ENCODE data around the gene EXOC1.

The EXOC1 gene

GRCh38 chr4:55849724-55850123 lies 3.7 kb upstream of the EXOC1 start:
- peaks cover 5% of the 10 kb centered on the region for H3K9me3 Mint-ChIP-seq
- no peak for TF ChIP-seq CTCF (IDR thresholded peaks at IDR 0.05; ENCODE audit: unreplicated experiment in 3 of 3)
- H3K27ac Mint-ChIP-seq = no peak overlapping the region
- no peaks in the 10 kb centered on the region for H3K4me1 Mint-ChIP-seq
- H3K4me3 Mint-ChIP-seq = no peak overlapping the region
- no peaks in the 10 kb centered on the region for H3K36me3 Mint-ChIP-seq (ENCODE audit: low read depth)
- peaks cover 18% of the 10 kb centered on the region for H3K27me3 Mint-ChIP-seq (ENCODE audit: low read depth)

- Mint-ChIP-seq H3K4me1 (no peaks in the 10 kb centered on the region), H3K36me3 (ENCODE audit: low read depth) (no peaks in the 10 kb centered on the region), H3K4me3 (peak overlapping the region in 2 of 3 experiments; percentile 8 to 10), H3K9me3 (peaks cover 5% of the 10 kb centered on the region), H3K27ac (no peak overlapping the region), H3K27me3 (ENCODE audit: low read depth) (peaks cover 18% of the 10 kb centered on the region)
- TF ChIP-seq CTCF (IDR thresholded peaks at IDR 0.05; ENCODE audit: unreplicated experiment in 3 of 3) = no peak
These were observed 1.6 kb upstream of the EXOC1 start for GRCh38 chr4:55851885-55852284.

GRCh38 chr4:55854129-55854528 lies 681 bp downstream of the EXOC1 start:
- H3K27me3 Mint-ChIP-seq (ENCODE audit: low read depth) = peaks cover 18% of the 10 kb centered on the region

GRCh38 chr4:55857586-55857985 lies 4.1 kb downstream of the EXOC1 start:
- peaks cover 5% of the 10 kb centered on the region for H3K27me3 Mint-ChIP-seq (ENCODE audit: low read depth)
- H3K9me3 Mint-ChIP-seq = peaks cover 5% of the 10 kb centered on the region
- H3K36me3 Mint-ChIP-seq (ENCODE audit: low read depth) = peaks cover 44% of the 10 kb centered on the region
- no peak overlapping the region for H3K27ac Mint-ChIP-seq
- no peak overlapping the region for H3K4me3 Mint-ChIP-seq
- TF ChIP-seq CTCF (IDR thresholded peaks at IDR 0.05; ENCODE audit: unreplicated experiment in 3 of 3) = no peak
- no peaks in the 10 kb centered on the region for H3K4me1 Mint-ChIP-seq

More at GRCh38 chr4:55854129-55854528, 681 bp downstream of the EXOC1 start:
- Mint-ChIP-seq H3K36me3 (ENCODE audit: low read depth) (peaks cover 18% of the 10 kb centered on the region), H3K4me3 (no peak overlapping the region), H3K9me3 (peaks cover 5% of the 10 kb centered on the region), H3K27ac (peak overlapping the region; percentile 75 to 91 (median 85)), H3K4me1 (no peaks in the 10 kb centered on the region)
- no peak for TF ChIP-seq CTCF (IDR thresholded peaks at IDR 0.05; ENCODE audit: unreplicated experiment in 3 of 3)

- Mint-ChIP-seq H3K27ac (no peak overlapping the region), H3K4me3 (no peak overlapping the region), H3K4me1 (no peaks in the 10 kb centered on the region), H3K9me3 (no peaks in the 10 kb centered on the region), H3K27me3 (ENCODE audit: low read depth) (no peaks in the 10 kb centered on the region), H3K36me3 (ENCODE audit: low read depth) (peaks cover 53% of the 10 kb centered on the region)
- no peak for TF ChIP-seq CTCF (IDR thresholded peaks at IDR 0.05; ENCODE audit: unreplicated experiment in 3 of 3)
These were observed 6.3 kb downstream of the EXOC1 start for GRCh38 chr4:55859711-55860110.

GRCh38 chr4:55864577-55865223 lies 11.3 kb downstream of the EXOC1 start:
- no peaks in the 10 kb centered on the region for H3K27me3 Mint-ChIP-seq (ENCODE audit: low read depth)
- no peak overlapping the region for H3K27ac Mint-ChIP-seq
- no peaks in the 10 kb centered on the region for H3K9me3 Mint-ChIP-seq
- no peak for TF ChIP-seq CTCF (IDR thresholded peaks at IDR 0.05; ENCODE audit: unreplicated experiment in 3 of 3)
- H3K4me3 Mint-ChIP-seq = no peak overlapping the region
- peaks cover 16% of the 10 kb centered on the region for H3K4me1 Mint-ChIP-seq
- H3K36me3 Mint-ChIP-seq (ENCODE audit: low read depth) = peaks cover 48% of the 10 kb centered on the region
